Gastrocnemius medialis (tissue), 4 donors: ENCODE data around the gene CENPX.

ENCODE experiments used
- CTCF ChIP-seq, 5 experiments: fragments of 450-650 bp in 3 of 5; fragments of 200-600 bp in 2 of 5; sonication (generic) in 2 of 5; IDR thresholded peaks in 4 of 5; conservative IDR thresholded peaks in 1 of 5; 1 replicate in 4 of 5; 2 replicates in 1 of 5; pipeline ENCODE4 v1.5.1; 2016 to 2019; ENCODE audit warnings: antibody characterized with exemption in 5 of 5, mild to moderate bottlenecking in 3 of 5, moderate library complexity in 3 of 5
- POLR2A ChIP-seq, 2 donors: fragments of 450-650 bp; IDR thresholded peaks; one replicate each; pipeline ENCODE4 v1.6.1; 2017; ENCODE audit warnings: antibody characterized with exemption in 2 of 2, mild to moderate bottlenecking in 2 of 2, moderate library complexity in 2 of 2

GRCh38 chr17:81976332-81977210, 46.1 kb downstream of the CENPX start:
- TF ChIP-seq CTCF (IDR thresholded peaks at IDR 0.05 in 4 of 5, conservative IDR thresholded peaks at IDR 0.05 in 1 of 5) (no peak), POLR2A (IDR thresholded peaks at IDR 0.05) (no peak)
